Hepatocyte (in vitro differentiated cells): ENCODE results near the gene SPRED2. TPM values are rescaled to one million over a fixed set of nuclear protein-coding genes. Genes with fewer than 3 reads are reported as not detected.

ENCODE experiments used
- DNase-seq: peaks from one replicate; pipeline ENCODE4 v3.0.0-alpha.2; 2016; ENCODE audit warnings: low spot score
- H2AFZ ChIP-seq: fragments of 200-600 bp; sonication (generic); 2 replicates; pipeline ENCODE4 v1.6.0; 2016; ENCODE audit warnings: antibody characterized with exemption, mild to moderate bottlenecking
- H3K27ac ChIP-seq: fragments of 200-600 bp; sonication (generic); 2 replicates; pipeline ENCODE4 v1.5.1; 2016; ENCODE audit warnings: mild to moderate bottlenecking
- H3K27me3 ChIP-seq: fragments of 200-600 bp; sonication (generic); 2 replicates; pipeline ENCODE4 v1.6.1; 2016
- H3K36me3 ChIP-seq: fragments of 200-600 bp; sonication (generic); replicated peaks from 2 replicates; pipeline ENCODE4 v1.5.1; 2016; ENCODE audit warnings: low read depth; ENCODE audit not compliant: insufficient read depth
- H3K4me1 ChIP-seq: fragments of 200-600 bp; sonication (generic); 2 replicates; pipeline ENCODE4 v1.5.1; 2016; ENCODE audit warnings: mild to moderate bottlenecking, moderate library complexity; ENCODE audit not compliant: insufficient read depth
- H3K4me2 ChIP-seq: fragments of 200-600 bp; sonication (generic); 2 replicates; pipeline ENCODE4 v1.6.0; 2016
- H3K4me3 ChIP-seq: fragments of 200-600 bp; sonication (generic); 2 replicates; pipeline ENCODE4 v1.5.1; 2016; ENCODE audit warnings: mild to moderate bottlenecking
- H3K79me2 ChIP-seq: fragments of 200-600 bp; sonication (generic); 2 replicates; pipeline ENCODE4 v1.6.0; 2017; ENCODE audit warnings: mild to moderate bottlenecking
- H3K9me2 ChIP-seq: fragments of 200-600 bp; sonication (generic); replicated peaks from 2 replicates; pipeline ENCODE4 v1.6.0; 2017; ENCODE audit warnings: mild to moderate bottlenecking; ENCODE audit not compliant: insufficient read depth
- H3K9me3 ChIP-seq: fragments of 200-600 bp; sonication (generic); 2 replicates; pipeline ENCODE4 v1.5.1; 2016; ENCODE audit warnings: low read depth, mild to moderate bottlenecking
- H4K20me1 ChIP-seq: fragments of 200-600 bp; sonication (generic); 2 replicates; pipeline ENCODE4 v1.6.0; 2016; ENCODE audit warnings: mild to moderate bottlenecking; ENCODE audit not compliant: insufficient read depth, poor library complexity, severe bottlenecking
- EZH2 ChIP-seq: fragments of 200-600 bp; sonication (generic); IDR thresholded peaks from 2 replicates; pipeline ENCODE4 v1.6.1; 2016; ENCODE audit warnings: antibody characterized with exemption, mild to moderate bottlenecking, borderline replicate concordance
- EZH2phosphoT487 ChIP-seq: fragments of 200-600 bp; sonication (generic); IDR thresholded peaks from one replicate; pipeline ENCODE4 v1.6.1; 2018; ENCODE audit warnings: antibody characterized with exemption, mild to moderate bottlenecking, low read depth, moderate library complexity; ENCODE audit not compliant: unreplicated experiment, severe bottlenecking
- WGBS: methylation state at CpG from one replicate; pipeline ENCODE4 v1.1.6; 2016; ENCODE audit warnings: low lambda C conversion rate; ENCODE audit errors: missing lambda C conversion rate; 5-methylcytosine and 5-hydroxymethylcytosine counted together
- polyA plus RNA-seq: library from polyadenylated mRNA; unstranded; fragments of >200 nt; fragmentation: Nextera tagmentation; extraction: Ambion mirVana; gene quantifications from 2 replicates; pipeline ENCODE4 v1.2.1, GENCODE V29; 2016
- total RNA-seq: library from RNA; depleted of rRNA; stranded (reverse); fragments of >200 nt; gene quantifications from 2 replicates; pipeline ENCODE4 v1.2.3, GENCODE V29; 2014
- TF ChIP-seq, protein P1 (sequence below): fragments of 200-600 bp; sonication (generic); IDR thresholded peaks from 2 replicates; pipeline ENCODE4 v1.5.1; 2016; ENCODE audit warnings: antibody characterized with exemption, mild to moderate bottlenecking; ENCODE audit not compliant: poor library complexity

Gene SPRED2
- total and polyA plus RNA-seq, 2 experiments from 2014 or later: 12.7 to 14.1 TPM

DNA sequence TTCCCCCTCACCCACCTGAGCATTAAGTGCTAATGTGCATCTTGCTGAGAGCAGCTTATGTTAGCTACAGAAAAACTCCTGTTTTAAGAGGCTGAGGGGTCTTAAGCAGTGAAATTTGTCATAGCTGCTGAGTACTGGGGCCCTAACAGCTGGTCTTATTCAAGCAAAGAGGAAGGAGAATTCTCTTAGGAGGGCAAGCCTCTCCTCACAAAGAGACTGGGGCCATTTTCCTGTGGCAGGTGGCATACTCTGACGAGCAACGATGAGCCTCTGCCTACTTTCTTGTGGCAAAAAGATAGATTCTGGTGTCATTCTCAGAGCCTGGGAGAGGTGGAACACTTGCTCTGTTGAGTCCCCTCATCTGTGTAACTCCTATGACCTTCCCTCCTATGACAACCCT is 53.2 kb downstream of the SPRED2 start:
- H3K9me3 ChIP-seq: no peaks in the 10 kb centered on the region
- no peaks in the 10 kb centered on the region for H4K20me1 ChIP-seq
- peaks cover 48% of the 10 kb centered on the region for H3K4me1 ChIP-seq
- TF ChIP-seq, protein P1, sequence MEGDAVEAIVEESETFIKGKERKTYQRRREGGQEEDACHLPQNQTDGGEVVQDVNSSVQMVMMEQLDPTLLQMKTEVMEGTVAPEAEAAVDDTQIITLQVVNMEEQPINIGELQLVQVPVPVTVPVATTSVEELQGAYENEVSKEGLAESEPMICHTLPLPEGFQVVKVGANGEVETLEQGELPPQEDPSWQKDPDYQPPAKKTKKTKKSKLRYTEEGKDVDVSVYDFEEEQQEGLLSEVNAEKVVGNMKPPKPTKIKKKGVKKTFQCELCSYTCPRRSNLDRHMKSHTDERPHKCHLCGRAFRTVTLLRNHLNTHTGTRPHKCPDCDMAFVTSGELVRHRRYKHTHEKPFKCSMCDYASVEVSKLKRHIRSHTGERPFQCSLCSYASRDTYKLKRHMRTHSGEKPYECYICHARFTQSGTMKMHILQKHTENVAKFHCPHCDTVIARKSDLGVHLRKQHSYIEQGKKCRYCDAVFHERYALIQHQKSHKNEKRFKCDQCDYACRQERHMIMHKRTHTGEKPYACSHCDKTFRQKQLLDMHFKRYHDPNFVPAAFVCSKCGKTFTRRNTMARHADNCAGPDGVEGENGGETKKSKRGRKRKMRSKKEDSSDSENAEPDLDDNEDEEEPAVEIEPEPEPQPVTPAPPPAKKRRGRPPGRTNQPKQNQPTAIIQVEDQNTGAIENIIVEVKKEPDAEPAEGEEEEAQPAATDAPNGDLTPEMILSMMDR: no peak
- TF ChIP-seq EZH2: no peak
- TF ChIP-seq EZH2phosphoT487: no peak
- H3K27me3 ChIP-seq: no peaks in the 10 kb centered on the region
- H2AFZ ChIP-seq: no peak overlapping the region
- H3K4me2 ChIP-seq: no peak overlapping the region
- no peaks in the 10 kb centered on the region for H3K36me3 ChIP-seq
- DNase-seq: no peak
- H3K79me2 ChIP-seq: peaks cover 64% of the 10 kb centered on the region
- peak overlapping the region; percentile 44 for H3K27ac ChIP-seq
- no peak overlapping the region for H3K4me3 ChIP-seq
- no peaks in the 10 kb centered on the region for H3K9me2 ChIP-seq
- 96% methylated on average over 2 of the region's 2 CpGs for WGBS

DNA sequence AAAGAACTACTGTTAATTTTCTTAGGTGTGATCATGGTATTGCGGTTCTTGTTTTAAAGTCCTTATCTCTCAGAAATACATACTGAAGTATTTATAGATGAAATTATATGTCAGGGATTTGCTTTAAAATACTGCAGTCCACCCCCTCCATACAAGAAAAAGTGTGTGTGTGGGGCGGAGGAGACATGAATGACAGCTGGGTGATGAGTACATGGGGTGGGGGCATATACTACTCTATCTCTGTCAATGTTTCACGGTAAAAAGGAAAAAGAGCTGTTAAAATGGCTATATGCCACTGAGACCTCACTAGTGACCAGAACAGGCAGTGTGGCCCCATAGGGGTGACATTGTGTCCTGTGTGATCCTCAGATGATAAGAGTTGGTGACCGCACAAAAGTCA is 54.1 kb downstream of the SPRED2 start:
- Histone ChIP-seq H3K36me3 (no peaks in the 10 kb centered on the region), H3K4me3 (no peak overlapping the region), H3K9me3 (no peaks in the 10 kb centered on the region), H3K9me2 (no peaks in the 10 kb centered on the region), H3K27ac (no peak overlapping the region), H4K20me1 (no peaks in the 10 kb centered on the region), H2AFZ (no peak overlapping the region), H3K79me2 (peaks cover 67% of the 10 kb centered on the region), H3K4me1 (peaks cover 45% of the 10 kb centered on the region), H3K4me2 (no peak overlapping the region), H3K27me3 (no peaks in the 10 kb centered on the region)
- TF ChIP-seq EZH2phosphoT487 (no peak), EZH2 (no peak)
- TF ChIP-seq, protein P1: no peak
- 88% methylated on average over 4 of the region's 4 CpGs for WGBS
- no peak for DNase-seq

DNA sequence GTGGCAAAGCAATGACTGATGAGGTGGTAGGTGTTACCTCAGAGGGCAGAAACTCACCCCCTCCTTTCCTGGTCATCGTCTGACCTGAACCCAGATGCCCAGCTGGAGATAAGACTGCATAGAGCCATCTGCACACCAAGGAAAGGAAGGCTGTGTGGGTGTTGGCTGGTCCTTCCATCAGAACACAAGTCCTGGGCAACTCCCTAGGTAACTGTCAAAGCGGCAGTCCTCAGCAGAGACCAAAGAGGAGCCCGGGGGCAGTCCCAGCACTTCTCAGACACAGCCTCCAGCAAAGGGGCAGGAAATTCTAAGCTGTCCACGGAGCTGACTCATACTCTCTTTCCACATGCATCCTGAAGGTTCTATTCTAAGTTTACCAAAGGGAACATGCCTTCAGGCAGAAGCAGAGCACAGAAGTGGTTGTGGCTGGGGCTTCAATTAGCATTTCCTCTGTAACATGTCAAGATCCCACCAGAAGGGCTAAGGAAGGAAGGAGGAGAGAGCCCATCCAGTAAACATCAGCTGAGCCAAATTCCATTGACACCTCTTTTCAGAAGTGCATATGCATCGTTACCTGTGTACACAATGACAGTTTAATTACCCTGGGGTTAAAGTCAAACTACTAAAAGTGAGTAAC is 54.7 kb downstream of the SPRED2 start:
- peak overlapping the region; percentile 56 for H3K27ac ChIP-seq
- H3K4me3 ChIP-seq: no peak overlapping the region
- H3K27me3 ChIP-seq: no peaks in the 10 kb centered on the region
- H3K9me3 ChIP-seq: no peaks in the 10 kb centered on the region
- H3K36me3 ChIP-seq: no peaks in the 10 kb centered on the region
- H3K79me2 ChIP-seq: peaks cover 69% of the 10 kb centered on the region
- no peaks in the 10 kb centered on the region for H4K20me1 ChIP-seq
- peak overlapping the region; percentile 20 for H3K4me2 ChIP-seq
- peaks cover 44% of the 10 kb centered on the region for H3K4me1 ChIP-seq
- DNase-seq: peak; percentile 72
- WGBS: 21% methylated on average over 5 of the region's 5 CpGs
- TF ChIP-seq EZH2 (no peak), EZH2phosphoT487 (no peak)
- TF ChIP-seq, protein P1: no peak
- H2AFZ ChIP-seq: no peak overlapping the region
- no peaks in the 10 kb centered on the region for H3K9me2 ChIP-seq

DNA sequence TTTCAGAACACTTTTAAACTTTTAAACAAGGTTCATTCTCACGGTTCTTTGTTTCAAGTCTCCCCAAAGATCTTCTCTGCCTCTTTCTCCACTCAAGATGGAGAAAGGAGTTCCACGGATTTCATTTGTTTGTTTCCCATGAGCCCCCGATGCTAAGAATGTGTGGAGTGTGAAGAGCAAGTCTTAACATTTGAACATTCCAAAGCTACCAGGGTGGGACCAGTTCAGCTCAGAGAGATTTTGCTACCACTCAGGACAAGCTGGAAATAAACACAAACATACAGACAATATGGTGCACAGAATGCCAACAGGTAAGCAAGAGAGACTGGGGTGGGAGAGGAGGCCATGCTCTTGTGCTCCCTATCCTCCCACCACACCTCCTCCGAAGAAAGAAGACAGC is 56.7 kb downstream of the SPRED2 start:
- Histone ChIP-seq H3K4me1 (peaks cover 54% of the 10 kb centered on the region), H3K9me2 (no peaks in the 10 kb centered on the region), H3K27ac (no peak overlapping the region), H3K4me3 (no peak overlapping the region), H3K36me3 (no peaks in the 10 kb centered on the region), H3K27me3 (no peaks in the 10 kb centered on the region), H4K20me1 (no peaks in the 10 kb centered on the region), H3K9me3 (no peaks in the 10 kb centered on the region), H2AFZ (no peak overlapping the region), H3K4me2 (no peak overlapping the region), H3K79me2 (peaks cover 70% of the 10 kb centered on the region)
- WGBS: 91% methylated on average over 4 of the region's 4 CpGs
- TF ChIP-seq EZH2: no peak
- TF ChIP-seq, protein P1: no peak
- TF ChIP-seq EZH2phosphoT487: no peak
- DNase-seq: no peak
